Transverse colon (tissue), 4 donors: ENCODE measurements around the gene ARL2.

Source experiments
- CTCF ChIP-seq, 5 experiments: fragments of 200-600 bp in 3 of 5; fragments of 450-650 bp in 2 of 5; sonication (generic) in 3 of 5; IDR thresholded peaks; 1 replicate in 2 of 5; 2 replicates in 3 of 5; pipeline ENCODE4 v1.5.1; 2016 to 2017; ENCODE audit warnings: antibody characterized with exemption in 5 of 5, inconsistent platforms in 3 of 5, mild to moderate bottlenecking in 2 of 5, moderate library complexity in 1 of 5
- POLR2A ChIP-seq: fragments of 450-650 bp; IDR thresholded peaks from one replicate; pipeline ENCODE4 v1.6.1; 2016; ENCODE audit warnings: antibody characterized with exemption, mild to moderate bottlenecking, moderate library complexity
- POLR2AphosphoS5 ChIP-seq, 3 donors: sonication (generic); formaldehyde crosslinking; IDR thresholded peaks; one replicate each; pipeline ENCODE4 v1.6.1; 2016; ENCODE audit warnings: antibody characterized with exemption in 3 of 3

GRCh38 chr11:65013888-65014725, at the start of gene ARL2:
- peak; percentile 67 to 96 (median 91) for TF ChIP-seq CTCF (IDR thresholded peaks at IDR 0.05)
- peak in 1 of 3 donors; percentile 58 for TF ChIP-seq POLR2AphosphoS5 (IDR thresholded peaks at IDR 0.05)
- peak; percentile 51 for TF ChIP-seq POLR2A
